SK-N-SH (cell line): ENCODE measurements around the gene SPACA5B. TPM values are rescaled to one million over a fixed set of nuclear protein-coding genes. Genes with fewer than 3 reads are reported as not detected.
"Not testable (repeated sequence)": the region's sequence is repeated elsewhere in the genome, so short reads cannot be mapped to it uniquely, and the experiment has no call there.

ENCODE experiments used
- CTCF ChIA-PET: fragments of 300-600, 350-600 bp; formaldehyde crosslinking; extraction: SDS; loops from one replicate; lab custom pipeline; 2021; lab: Yijun Ruan, JAX
- POLR2A ChIA-PET: fragments of 350-600 bp; sonication (Branson Sonifier 250); formaldehyde crosslinking; extraction: SDS; loops from one replicate; lab custom pipeline; 2020; ENCODE audit warnings: antibody characterized with exemption, inconsistent platforms; lab: Yijun Ruan, JAX
- DNase-seq: peaks from one replicate; pipeline ENCODE4 v3.0.0; 2012
- H2AFZ ChIP-seq: fragments of 200-600 bp; sonication (generic); 2 replicates; pipeline ENCODE4 v1.8.1; 2016; ENCODE audit warnings: antibody characterized with exemption, mild to moderate bottlenecking, low read depth
- H3F3A ChIP-seq: fragments of 200-600 bp; sonication (generic); replicated peaks from 2 replicates; pipeline ENCODE3; 2016; ENCODE audit warnings: antibody characterized with exemption, mild to moderate bottlenecking; ENCODE audit not compliant: insufficient read depth
- H3K27ac ChIP-seq, 2 experiments: fragments of 200-500 bp in 1 of 2; fragments of 200-600 bp in 1 of 2; sonication (Bioruptor generic) in 1 of 2; sonication (generic), shearing (Covaris generic) in 1 of 2; 2 replicates each; pipeline versions ENCODE4 v1.5.1 to v1.6.1; 2014 to 2016; ENCODE audit warnings: low read depth in 2 of 2, inconsistent platforms in 1 of 2, low read length in 1 of 2, mild to moderate bottlenecking in 1 of 2, mixed read lengths in 1 of 2
- H3K27me3 ChIP-seq: fragments of 200-600 bp; sonication (generic), shearing (Covaris generic); 2 replicates; pipeline ENCODE4 v1.6.1; 2016; ENCODE audit warnings: mixed run types; ENCODE audit not compliant: insufficient read depth
- H3K36me3 ChIP-seq, 2 experiments: fragments of 200-500 bp in 1 of 2; fragments of 200-600 bp in 1 of 2; sonication (Bioruptor generic) in 1 of 2; sonication (generic) in 1 of 2; replicated peaks in 1 of 2; 2 replicates each; pipeline versions ENCODE3 to v1.5.1; 2014 to 2016; ENCODE audit warnings: low read length in 1 of 2, mild to moderate bottlenecking in 1 of 2; ENCODE audit not compliant: insufficient read depth in 2 of 2, control insufficient read depth in 1 of 2
- H3K4me1 ChIP-seq, 2 experiments: fragments of 200-500 bp in 1 of 2; fragments of 200-600 bp in 1 of 2; sonication (Bioruptor generic) in 1 of 2; sonication (generic), shearing (Covaris generic) in 1 of 2; 2 replicates each; pipeline versions ENCODE4 v1.5.1 to v1.6.1; 2014 to 2016; ENCODE audit warnings: low read depth in 1 of 2, low read length in 1 of 2, mixed run types in 1 of 2; ENCODE audit not compliant: insufficient read depth in 2 of 2, control insufficient read depth in 1 of 2
- H3K4me2 ChIP-seq: fragments of 200-600 bp; sonication (generic), shearing (Covaris generic); 2 replicates; pipeline ENCODE4 v1.6.1; 2017; ENCODE audit warnings: mixed run types
- H3K4me3 ChIP-seq, 2 experiments: fragments of 200-500 bp in 1 of 2; fragments of 200-600 bp in 1 of 2; sonication (Bioruptor generic) in 1 of 2; sonication (generic), shearing (Covaris generic) in 1 of 2; 2 replicates each; pipeline versions ENCODE4 v1.5.1 to v1.8.1; 2014 to 2016; ENCODE audit warnings: low read depth in 2 of 2, inconsistent platforms in 1 of 2, low read length in 1 of 2, mild to moderate bottlenecking in 1 of 2, mixed read lengths in 1 of 2, moderate library complexity in 1 of 2
- H3K79me2 ChIP-seq: fragments of 200-600 bp; sonication (generic); 2 replicates; pipeline ENCODE4 v1.8.1; 2017; ENCODE audit warnings: mild to moderate bottlenecking; ENCODE audit not compliant: insufficient read depth
- H3K9ac ChIP-seq: fragments of 200-600 bp; sonication (generic); 2 replicates; pipeline ENCODE4 v1.6.1; 2017; ENCODE audit warnings: mixed run types
- H3K9me2 ChIP-seq: fragments of 200-600 bp; sonication (generic); 2 replicates; pipeline ENCODE4 v1.6.1; 2017; ENCODE audit warnings: mixed run types
- H3K9me3 ChIP-seq: fragments of 200-600 bp; sonication (generic); 2 replicates; pipeline ENCODE4 v1.6.1; 2017; ENCODE audit warnings: mixed run types, mild to moderate bottlenecking, moderate library complexity
- H4K20me1 ChIP-seq: fragments of 200-600 bp; sonication (generic); 2 replicates; pipeline ENCODE4 v1.6.1; 2017; ENCODE audit warnings: mild to moderate bottlenecking, mixed run types; ENCODE audit not compliant: insufficient read depth
- ELF1 ChIP-seq: IDR thresholded peaks from 2 replicates; pipeline ENCODE4 v1.4.0; 2012
- EP300 ChIP-seq, 2 experiments: IDR thresholded peaks; 2 replicates each; pipeline versions ENCODE4 v1.4.0 to v1.6.1; 2012; ENCODE audit warnings: borderline replicate concordance in 1 of 2, low read depth in 1 of 2, low read length in 1 of 2
- EZH2phosphoT487 ChIP-seq: fragments of 200-600 bp; sonication (generic); IDR thresholded peaks from 2 replicates; pipeline ENCODE4 v1.6.1; 2017; ENCODE audit warnings: low read depth, mixed run types, mild to moderate bottlenecking, antibody characterized with exemption, moderate library complexity, borderline replicate concordance
- GABPA ChIP-seq: IDR thresholded peaks from 2 replicates; pipeline ENCODE4 v1.4.0; 2012; ENCODE audit warnings: low read depth, mild to moderate bottlenecking
- GATA2 ChIP-seq: sonication (generic); formaldehyde crosslinking; IDR thresholded peaks from 2 replicates; pipeline ENCODE4 v1.5.0; 2020; ENCODE audit warnings: mild to moderate bottlenecking, missing genetic modification reagents
- NFIC ChIP-seq: IDR thresholded peaks from 2 replicates; pipeline ENCODE4 v1.4.0; 2012; ENCODE audit warnings: borderline replicate concordance
- NRF1 ChIP-seq: IDR thresholded peaks from 2 replicates; pipeline ENCODE4 v1.6.1; 2012; ENCODE audit warnings: low read depth, mild to moderate bottlenecking, low read length
- RAD21 ChIP-seq: IDR thresholded peaks from 2 replicates; pipeline ENCODE4 v1.6.1; 2012; ENCODE audit warnings: mild to moderate bottlenecking, low read length
- RFX5 ChIP-seq: IDR thresholded peaks from 2 replicates; pipeline ENCODE4 v1.6.1; 2012; ENCODE audit warnings: mild to moderate bottlenecking, improper control_type of control experiment, low read length
- SIN3A ChIP-seq: IDR thresholded peaks from 2 replicates; pipeline ENCODE4 v1.6.1; 2012; ENCODE audit warnings: low read depth, mild to moderate bottlenecking, low read length, moderate library complexity, borderline replicate concordance
- TEAD4 ChIP-seq: IDR thresholded peaks from 2 replicates; pipeline ENCODE4 v1.4.0; 2012; ENCODE audit warnings: mild to moderate bottlenecking, borderline replicate concordance; ENCODE audit not compliant: insufficient read depth
- WGBS: methylation state at CpG from one replicate; pipeline ENCODE4 v1.1.6; 2017; ENCODE audit warnings: low lambda C conversion rate; 5-methylcytosine and 5-hydroxymethylcytosine counted together
- polyA plus RNA-seq, 3 experiments: library from polyadenylated mRNA; depleted of rRNA; stranded (reverse); fragments of >200 nt; gene quantifications; 2 replicates each; pipeline ENCODE4 v1.2.3, GENCODE V29; 2012
- TF ChIP-seq, protein P1 (sequence below): fragments of 150-350 bp; IDR thresholded peaks from 2 replicates; pipeline ENCODE4 v1.6.1; 2016; ENCODE audit warnings: mild to moderate bottlenecking, low read depth, low read length
- TF ChIP-seq, protein P2 (sequence below): fragments of 150-350 bp; IDR thresholded peaks from 2 replicates; pipeline ENCODE4 v1.6.1; 2017; ENCODE audit warnings: antibody characterized with exemption, low read length, low read depth, borderline replicate concordance
- TF ChIP-seq, protein P3 (sequence below): IDR thresholded peaks from 2 replicates; pipeline ENCODE4 v1.4.0; 2012; ENCODE audit warnings: low read depth, borderline replicate concordance
- TF ChIP-seq, protein P4 (sequence below): IDR thresholded peaks from 2 replicates; pipeline ENCODE4; 2012

Gene SPACA5B
- polyA plus RNA-seq, 1 of the 3 experiments (the other 2 are of a cell fraction) = not detected

DNA sequence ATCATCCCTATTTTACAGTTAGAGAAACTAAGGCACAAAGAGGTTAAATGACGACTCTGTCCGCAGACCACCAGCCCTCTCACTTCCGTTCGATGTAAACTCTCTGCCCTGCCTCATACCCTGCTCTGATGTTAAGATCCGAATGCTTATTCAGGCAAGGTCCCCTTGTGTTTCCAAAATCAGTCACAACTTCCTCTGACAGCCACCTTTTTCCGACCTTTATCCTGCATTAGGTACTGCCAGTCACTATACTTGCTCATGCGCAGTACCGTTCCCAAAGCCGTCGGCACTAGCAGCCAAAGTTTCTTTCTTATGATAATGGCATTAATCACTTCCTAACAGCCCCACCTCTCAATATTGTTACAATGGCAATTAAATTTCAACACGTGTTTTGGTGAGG, 12.3 kb downstream of the SPACA5B start:
- WGBS = 36% methylated on average over 11 of the region's 11 CpGs
- H3K36me3 ChIP-seq, H3K9me2 ChIP-seq, H3K4me2 ChIP-seq, H3K4me1 ChIP-seq, H3F3A ChIP-seq, H4K20me1 ChIP-seq, H3K9ac ChIP-seq, H2AFZ ChIP-seq, H3K9me3 ChIP-seq, CTCF ChIA-PET, H3K79me2 ChIP-seq, DNase-seq, H3K4me3 ChIP-seq, POLR2A ChIA-PET, H3K27ac ChIP-seq: not testable (repeated sequence)
- peaks cover 31% of the 10 kb centered on the region; the same call in 1 of the 2 replicates for H3K27me3 ChIP-seq

DNA sequence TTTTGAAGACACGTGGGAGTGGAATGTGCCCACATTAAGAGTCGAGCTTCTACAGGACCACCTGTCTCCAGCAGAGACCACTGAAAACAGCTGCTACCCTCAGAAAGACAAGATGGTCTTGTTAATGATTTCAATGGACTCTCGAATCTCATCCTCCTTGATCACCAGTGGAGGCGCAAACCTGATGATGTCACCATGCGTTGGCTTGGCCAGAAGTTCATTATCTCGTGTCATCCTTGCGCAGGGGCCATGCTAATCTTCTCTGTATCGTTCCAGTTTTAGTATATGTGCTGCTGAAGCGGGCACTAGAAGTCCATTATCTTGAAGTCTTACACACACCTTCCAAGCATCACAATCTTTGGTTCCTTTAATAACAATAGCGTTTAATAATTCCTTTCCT, 23.3 kb downstream of the SPACA5B start:
- no peak for DNase-seq
- Histone ChIP-seq H3K4me1 (no peaks in the 10 kb centered on the region), H3K4me2 (no peak overlapping the region), H3K9me2 (no peaks in the 10 kb centered on the region), H3K4me3 (no peak overlapping the region), H3K36me3 (no peaks in the 10 kb centered on the region), H3K9me3 (no peaks in the 10 kb centered on the region), H3F3A (no peaks in the 10 kb centered on the region), H3K9ac (no peak overlapping the region), H3K27ac (no peak overlapping the region), H3K27me3 (peaks cover 40% of the 10 kb centered on the region; the same call in 1 of the 2 replicates), H3K79me2 (no peaks in the 10 kb centered on the region), H4K20me1 (no peaks in the 10 kb centered on the region), H2AFZ (no peak overlapping the region)
- ChIA-PET CTCF (no interaction called here), POLR2A (no interaction called here)
- WGBS = 22% methylated on average over 10 of the region's 10 CpGs
- TF ChIP-seq NRF1 (no peak), GABPA (no peak), RAD21 (no peak), EP300 (IDR thresholded peaks at IDR 0.05; ENCODE audit: borderline replicate concordance in 1 of 2, low read depth in 1 of 2, low read length in 1 of 2) (no peak), SIN3A (no peak), EZH2phosphoT487 (no peak), GATA2 (CRISPR knock-in tag) (no peak), NFIC (no peak), RFX5 (no peak), ELF1 (no peak), TEAD4 (no peak)
- TF ChIP-seq, protein P1, sequence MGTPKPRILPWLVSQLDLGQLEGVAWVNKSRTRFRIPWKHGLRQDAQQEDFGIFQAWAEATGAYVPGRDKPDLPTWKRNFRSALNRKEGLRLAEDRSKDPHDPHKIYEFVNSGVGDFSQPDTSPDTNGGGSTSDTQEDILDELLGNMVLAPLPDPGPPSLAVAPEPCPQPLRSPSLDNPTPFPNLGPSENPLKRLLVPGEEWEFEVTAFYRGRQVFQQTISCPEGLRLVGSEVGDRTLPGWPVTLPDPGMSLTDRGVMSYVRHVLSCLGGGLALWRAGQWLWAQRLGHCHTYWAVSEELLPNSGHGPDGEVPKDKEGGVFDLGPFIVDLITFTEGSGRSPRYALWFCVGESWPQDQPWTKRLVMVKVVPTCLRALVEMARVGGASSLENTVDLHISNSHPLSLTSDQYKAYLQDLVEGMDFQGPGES = no peak
- TF ChIP-seq, protein P2, sequence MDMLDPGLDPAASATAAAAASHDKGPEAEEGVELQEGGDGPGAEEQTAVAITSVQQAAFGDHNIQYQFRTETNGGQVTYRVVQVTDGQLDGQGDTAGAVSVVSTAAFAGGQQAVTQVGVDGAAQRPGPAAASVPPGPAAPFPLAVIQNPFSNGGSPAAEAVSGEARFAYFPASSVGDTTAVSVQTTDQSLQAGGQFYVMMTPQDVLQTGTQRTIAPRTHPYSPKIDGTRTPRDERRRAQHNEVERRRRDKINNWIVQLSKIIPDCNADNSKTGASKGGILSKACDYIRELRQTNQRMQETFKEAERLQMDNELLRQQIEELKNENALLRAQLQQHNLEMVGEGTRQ = no peak
- TF ChIP-seq, protein P3, sequence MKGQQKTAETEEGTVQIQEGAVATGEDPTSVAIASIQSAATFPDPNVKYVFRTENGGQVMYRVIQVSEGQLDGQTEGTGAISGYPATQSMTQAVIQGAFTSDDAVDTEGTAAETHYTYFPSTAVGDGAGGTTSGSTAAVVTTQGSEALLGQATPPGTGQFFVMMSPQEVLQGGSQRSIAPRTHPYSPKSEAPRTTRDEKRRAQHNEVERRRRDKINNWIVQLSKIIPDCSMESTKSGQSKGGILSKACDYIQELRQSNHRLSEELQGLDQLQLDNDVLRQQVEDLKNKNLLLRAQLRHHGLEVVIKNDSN = no peak
- TF ChIP-seq, protein P4, sequence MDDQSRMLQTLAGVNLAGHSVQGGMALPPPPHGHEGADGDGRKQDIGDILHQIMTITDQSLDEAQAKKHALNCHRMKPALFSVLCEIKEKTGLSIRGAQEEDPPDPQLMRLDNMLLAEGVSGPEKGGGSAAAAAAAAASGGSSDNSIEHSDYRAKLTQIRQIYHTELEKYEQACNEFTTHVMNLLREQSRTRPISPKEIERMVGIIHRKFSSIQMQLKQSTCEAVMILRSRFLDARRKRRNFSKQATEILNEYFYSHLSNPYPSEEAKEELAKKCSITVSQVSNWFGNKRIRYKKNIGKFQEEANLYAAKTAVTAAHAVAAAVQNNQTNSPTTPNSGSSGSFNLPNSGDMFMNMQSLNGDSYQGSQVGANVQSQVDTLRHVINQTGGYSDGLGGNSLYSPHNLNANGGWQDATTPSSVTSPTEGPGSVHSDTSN = no peak
